Stimulated activated effector memory CD8-positive, alpha-beta T cell treated with anti-CD3 and anti-CD28 coated beads, Interleukin-12 subunit alpha, Interleukin-12 subunit beta, amount 100 ng/mL, for 72 hours (primary cell): ENCODE results near the gene CAPN13.

Experiments used
- ATAC-seq: fragments of 150-1000 bp; cut with Tn5 transposase; 2 replicates; pipeline ENCODE4 v1.10.0; 2021
- DNase-seq, 2 donors: peaks; one replicate each; pipeline ENCODE4 v3.0.0; 2021 to 2022; ENCODE audit warnings: low spot score in 2 of 2
- H3K27ac Mint-ChIP-seq: one replicate; pipeline ENCODE4 v1.8.0; 2022; ENCODE audit warnings: mild to moderate bottlenecking, mixed read lengths
- H3K36me3 Mint-ChIP-seq: one replicate; pipeline ENCODE4 v1.8.0; 2022; ENCODE audit warnings: mild to moderate bottlenecking, mixed read lengths
- H3K4me1 Mint-ChIP-seq: one replicate; pipeline ENCODE4 v1.8.0; 2022; ENCODE audit warnings: mixed read lengths
- H3K4me3 Mint-ChIP-seq: one replicate; pipeline ENCODE4 v1.8.0; 2022; ENCODE audit warnings: mild to moderate bottlenecking, mixed read lengths
- H3K9me3 Mint-ChIP-seq: one replicate; pipeline ENCODE4 v1.8.0; 2022; ENCODE audit warnings: mixed read lengths

Gene CAPN13

GRCh38 chr2:30761226-30761625, 46.0 kb downstream of the CAPN13 start:
- Mint-ChIP-seq H3K36me3 (no peaks in the 10 kb centered on the region), H3K27ac (no peak overlapping the region), H3K4me1 (peaks cover 4% of the 10 kb centered on the region), H3K9me3 (no peaks in the 10 kb centered on the region), H3K4me3 (no peak overlapping the region)
- ATAC-seq (no peak), DNase-seq (no peak)

- no peaks in the 10 kb centered on the region for H3K9me3 Mint-ChIP-seq
- no peak overlapping the region for H3K27ac Mint-ChIP-seq
- DNase-seq (no peak), ATAC-seq (no peak)
- H3K4me3 Mint-ChIP-seq = no peak overlapping the region
- no peaks in the 10 kb centered on the region for H3K36me3 Mint-ChIP-seq
- no peaks in the 10 kb centered on the region for H3K4me1 Mint-ChIP-seq
Observed at GRCh38 chr2:30759481-30759880, 47.8 kb downstream of the CAPN13 start.

- Mint-ChIP-seq H3K4me3 (no peak overlapping the region), H3K36me3 (no peaks in the 10 kb centered on the region), H3K9me3 (no peaks in the 10 kb centered on the region), H3K4me1 (no peaks in the 10 kb centered on the region), H3K27ac (no peak overlapping the region)
- ATAC-seq = no peak
- no peak for DNase-seq
Observed at GRCh38 chr2:30758191-30758651, 49.0 kb downstream of the CAPN13 start.

- Mint-ChIP-seq H3K4me1 (no peaks in the 10 kb centered on the region), H3K27ac (no peak overlapping the region), H3K4me3 (no peak overlapping the region), H3K9me3 (no peaks in the 10 kb centered on the region), H3K36me3 (no peaks in the 10 kb centered on the region)
- ATAC-seq (no peak), DNase-seq (no peak)
Observed at GRCh38 chr2:30757749-30758148, 49.5 kb downstream of the CAPN13 start.

- DNase-seq (no peak), ATAC-seq (no peak)
- Mint-ChIP-seq H3K27ac (no peak overlapping the region), H3K9me3 (no peaks in the 10 kb centered on the region), H3K4me1 (no peaks in the 10 kb centered on the region), H3K4me3 (no peak overlapping the region), H3K36me3 (no peaks in the 10 kb centered on the region)
Observed at GRCh38 chr2:30756971-30757370, 50.3 kb downstream of the CAPN13 start.

GRCh38 chr2:30756051-30756719, 51.1 kb downstream of the CAPN13 start:
- H3K9me3 Mint-ChIP-seq = no peaks in the 10 kb centered on the region
- H3K36me3 Mint-ChIP-seq = no peaks in the 10 kb centered on the region
- H3K4me1 Mint-ChIP-seq = no peaks in the 10 kb centered on the region
- H3K27ac Mint-ChIP-seq = no peak overlapping the region
- DNase-seq = no peak
- ATAC-seq = no peak
- no peak overlapping the region for H3K4me3 Mint-ChIP-seq

GRCh38 chr2:30753630-30754029, 53.6 kb downstream of the CAPN13 start:
- no peak for DNase-seq
- ATAC-seq = no peak
- Mint-ChIP-seq H3K36me3 (no peaks in the 10 kb centered on the region), H3K4me3 (no peak overlapping the region), H3K9me3 (no peaks in the 10 kb centered on the region), H3K27ac (no peak overlapping the region), H3K4me1 (no peaks in the 10 kb centered on the region)

GRCh38 chr2:30752811-30753210, 54.4 kb downstream of the CAPN13 start:
- Mint-ChIP-seq H3K27ac (no peak overlapping the region), H3K4me3 (no peak overlapping the region), H3K36me3 (no peaks in the 10 kb centered on the region), H3K4me1 (no peaks in the 10 kb centered on the region), H3K9me3 (no peaks in the 10 kb centered on the region)
- DNase-seq (no peak), ATAC-seq (no peak)

- no peaks in the 10 kb centered on the region for H3K9me3 Mint-ChIP-seq
- no peak overlapping the region for H3K4me3 Mint-ChIP-seq
- ATAC-seq (no peak), DNase-seq (no peak)
- H3K4me1 Mint-ChIP-seq = no peaks in the 10 kb centered on the region
- no peak overlapping the region for H3K27ac Mint-ChIP-seq
- H3K36me3 Mint-ChIP-seq = no peaks in the 10 kb centered on the region
Observed at GRCh38 chr2:30747206-30747605, 60.0 kb downstream of the CAPN13 start.

GRCh38 chr2:30744823-30745222, 62.4 kb downstream of the CAPN13 start:
- no peak for DNase-seq
- no peaks in the 10 kb centered on the region for H3K9me3 Mint-ChIP-seq
- H3K27ac Mint-ChIP-seq = no peak overlapping the region
- no peak for ATAC-seq
- H3K4me3 Mint-ChIP-seq = no peak overlapping the region
- H3K4me1 Mint-ChIP-seq = no peaks in the 10 kb centered on the region
- H3K36me3 Mint-ChIP-seq = no peaks in the 10 kb centered on the region

GRCh38 chr2:30741576-30741975, 65.7 kb downstream of the CAPN13 start:
- no peak overlapping the region for H3K4me3 Mint-ChIP-seq
- H3K27ac Mint-ChIP-seq = no peak overlapping the region
- H3K4me1 Mint-ChIP-seq = no peaks in the 10 kb centered on the region
- no peaks in the 10 kb centered on the region for H3K9me3 Mint-ChIP-seq
- no peak for ATAC-seq
- H3K36me3 Mint-ChIP-seq = no peaks in the 10 kb centered on the region
- DNase-seq = no peak

GRCh38 chr2:30738141-30738911, 68.9 kb downstream of the CAPN13 start:
- Mint-ChIP-seq H3K36me3 (no peaks in the 10 kb centered on the region), H3K4me3 (no peak overlapping the region)
- no peak for ATAC-seq

GRCh38 chr2:30737326-30737610, 70.0 kb downstream of the CAPN13 start:
- Mint-ChIP-seq H3K4me1 (no peaks in the 10 kb centered on the region), H3K36me3 (no peaks in the 10 kb centered on the region), H3K27ac (no peak overlapping the region), H3K9me3 (no peaks in the 10 kb centered on the region), H3K4me3 (no peak overlapping the region)
- ATAC-seq (no peak), DNase-seq (no peak)

More at GRCh38 chr2:30738141-30738911, 68.9 kb downstream of the CAPN13 start:
- DNase-seq = no peak
- Mint-ChIP-seq H3K9me3 (no peaks in the 10 kb centered on the region), H3K4me1 (no peaks in the 10 kb centered on the region), H3K27ac (no peak overlapping the region)

GRCh38 chr2:30736461-30737325, 70.6 kb downstream of the CAPN13 start:
- H3K36me3 Mint-ChIP-seq = no peaks in the 10 kb centered on the region
- no peaks in the 10 kb centered on the region for H3K9me3 Mint-ChIP-seq
- H3K27ac Mint-ChIP-seq = no peak overlapping the region
- no peaks in the 10 kb centered on the region for H3K4me1 Mint-ChIP-seq
- no peak for DNase-seq
- ATAC-seq = no peak
- no peak overlapping the region for H3K4me3 Mint-ChIP-seq

- no peak overlapping the region for H3K4me3 Mint-ChIP-seq
- DNase-seq = no peak
- H3K36me3 Mint-ChIP-seq = no peaks in the 10 kb centered on the region
- ATAC-seq = no peak
- no peak overlapping the region for H3K27ac Mint-ChIP-seq
- no peaks in the 10 kb centered on the region for H3K9me3 Mint-ChIP-seq
- no peaks in the 10 kb centered on the region for H3K4me1 Mint-ChIP-seq
Observed at GRCh38 chr2:30733876-30734520, 73.2 kb downstream of the CAPN13 start.
